GM10266 (cell line): ENCODE data around the gene ZNF772.

ENCODE experiments used
- DNase-seq: peaks from one replicate; pipeline ENCODE4 v3.0.0; 2012; ENCODE audit errors: extremely low spot score
- TF ChIP-seq, protein P1 (sequence below): IDR thresholded peaks from 2 replicates; pipeline ENCODE4 v1.5.1; 2012; ENCODE audit warnings: mild to moderate bottlenecking, low read depth; ENCODE audit not compliant: control insufficient read depth, insufficient read depth; ENCODE audit errors: missing control alignments

ZNF772 gene

DNA sequence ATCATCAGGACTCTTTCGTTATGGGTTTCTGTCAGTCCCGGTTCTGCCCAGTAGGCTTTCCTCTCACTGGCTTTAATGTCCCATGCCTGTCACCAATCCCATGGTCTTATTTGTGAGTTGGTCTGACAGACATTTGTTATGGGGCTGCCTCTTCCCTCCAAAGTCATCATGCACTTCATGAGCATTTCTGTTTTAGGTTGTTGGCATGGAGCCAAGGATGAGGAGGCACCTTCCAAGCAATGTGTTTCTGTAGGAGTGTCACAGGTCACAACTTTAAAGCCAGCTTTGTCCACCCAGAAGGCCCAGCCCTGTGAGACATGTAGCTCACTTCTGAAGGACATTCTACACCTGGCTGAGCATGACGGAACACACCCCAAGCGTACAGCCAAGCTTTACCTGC is 57.9 kb downstream of the ZNF772 start:
- TF ChIP-seq, protein P1, sequence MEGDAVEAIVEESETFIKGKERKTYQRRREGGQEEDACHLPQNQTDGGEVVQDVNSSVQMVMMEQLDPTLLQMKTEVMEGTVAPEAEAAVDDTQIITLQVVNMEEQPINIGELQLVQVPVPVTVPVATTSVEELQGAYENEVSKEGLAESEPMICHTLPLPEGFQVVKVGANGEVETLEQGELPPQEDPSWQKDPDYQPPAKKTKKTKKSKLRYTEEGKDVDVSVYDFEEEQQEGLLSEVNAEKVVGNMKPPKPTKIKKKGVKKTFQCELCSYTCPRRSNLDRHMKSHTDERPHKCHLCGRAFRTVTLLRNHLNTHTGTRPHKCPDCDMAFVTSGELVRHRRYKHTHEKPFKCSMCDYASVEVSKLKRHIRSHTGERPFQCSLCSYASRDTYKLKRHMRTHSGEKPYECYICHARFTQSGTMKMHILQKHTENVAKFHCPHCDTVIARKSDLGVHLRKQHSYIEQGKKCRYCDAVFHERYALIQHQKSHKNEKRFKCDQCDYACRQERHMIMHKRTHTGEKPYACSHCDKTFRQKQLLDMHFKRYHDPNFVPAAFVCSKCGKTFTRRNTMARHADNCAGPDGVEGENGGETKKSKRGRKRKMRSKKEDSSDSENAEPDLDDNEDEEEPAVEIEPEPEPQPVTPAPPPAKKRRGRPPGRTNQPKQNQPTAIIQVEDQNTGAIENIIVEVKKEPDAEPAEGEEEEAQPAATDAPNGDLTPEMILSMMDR: no peak
- no peak for DNase-seq
